GM12874 (cell line): Measurements from ENCODE around the gene VPS37B.

Source experiments
- TF ChIP-seq, protein P1 (sequence below): IDR thresholded peaks from 2 replicates; pipeline ENCODE4 v1.5.1; 2011; ENCODE audit warnings: low read depth, mild to moderate bottlenecking, control low read depth, low read length, moderate library complexity; ENCODE audit not compliant: insufficient read depth

VPS37B gene, protein sequence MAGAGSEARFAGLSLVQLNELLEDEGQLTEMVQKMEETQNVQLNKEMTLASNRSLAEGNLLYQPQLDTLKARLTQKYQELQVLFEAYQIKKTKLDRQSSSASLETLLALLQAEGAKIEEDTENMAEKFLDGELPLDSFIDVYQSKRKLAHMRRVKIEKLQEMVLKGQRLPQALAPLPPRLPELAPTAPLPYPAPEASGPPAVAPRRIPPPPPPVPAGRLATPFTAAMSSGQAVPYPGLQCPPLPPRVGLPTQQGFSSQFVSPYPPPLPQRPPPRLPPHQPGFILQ

DNA sequence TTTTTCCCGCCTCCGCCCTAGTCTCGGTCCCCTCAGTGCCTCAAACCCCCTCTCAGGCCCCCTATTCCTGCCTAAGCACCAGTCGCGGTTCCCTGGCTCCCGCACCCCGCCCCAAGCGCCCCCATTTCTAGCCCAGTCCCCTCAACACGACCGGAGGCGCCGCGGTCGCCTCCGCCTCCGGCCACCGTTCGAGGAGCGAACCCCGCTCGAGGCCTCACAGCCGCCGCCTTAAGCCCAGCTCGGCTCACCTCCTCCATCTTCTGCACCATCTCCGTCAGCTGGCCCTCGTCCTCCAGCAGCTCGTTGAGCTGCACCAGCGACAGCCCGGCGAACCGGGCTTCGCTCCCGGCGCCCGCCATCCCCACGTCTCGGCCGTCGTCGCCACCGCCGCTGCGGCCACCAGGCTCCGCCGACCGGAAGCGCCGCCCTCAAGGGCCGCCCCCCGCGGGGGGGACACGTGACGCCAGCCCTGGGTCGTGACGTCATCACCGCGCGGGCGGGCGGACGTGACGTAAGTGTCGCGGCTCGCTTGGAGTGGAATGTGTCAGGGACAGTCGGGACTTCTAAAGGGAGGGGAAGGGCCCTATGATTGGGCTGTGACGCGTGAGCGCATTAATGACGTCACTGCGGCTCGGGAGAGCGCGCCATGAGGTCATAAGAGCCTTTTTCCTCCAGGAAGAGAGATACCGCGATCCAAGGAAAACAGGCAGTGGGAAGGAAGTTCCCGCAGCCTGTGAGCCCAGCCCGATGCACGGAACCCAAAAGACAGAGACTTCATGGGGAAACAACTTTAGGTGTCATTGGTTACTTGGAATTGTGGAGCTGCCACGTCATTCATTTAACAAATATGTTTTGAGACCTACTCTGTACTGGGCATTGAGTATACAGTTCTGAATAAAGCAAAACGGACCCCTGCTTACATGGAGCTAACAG, at the start of gene VPS37B:
VPS37B (minus strand) TSS at position 421 of the 933 bp plus-strand sequence; CDS start at position 359, 62 bp downstream.
- TF ChIP-seq, protein P1, sequence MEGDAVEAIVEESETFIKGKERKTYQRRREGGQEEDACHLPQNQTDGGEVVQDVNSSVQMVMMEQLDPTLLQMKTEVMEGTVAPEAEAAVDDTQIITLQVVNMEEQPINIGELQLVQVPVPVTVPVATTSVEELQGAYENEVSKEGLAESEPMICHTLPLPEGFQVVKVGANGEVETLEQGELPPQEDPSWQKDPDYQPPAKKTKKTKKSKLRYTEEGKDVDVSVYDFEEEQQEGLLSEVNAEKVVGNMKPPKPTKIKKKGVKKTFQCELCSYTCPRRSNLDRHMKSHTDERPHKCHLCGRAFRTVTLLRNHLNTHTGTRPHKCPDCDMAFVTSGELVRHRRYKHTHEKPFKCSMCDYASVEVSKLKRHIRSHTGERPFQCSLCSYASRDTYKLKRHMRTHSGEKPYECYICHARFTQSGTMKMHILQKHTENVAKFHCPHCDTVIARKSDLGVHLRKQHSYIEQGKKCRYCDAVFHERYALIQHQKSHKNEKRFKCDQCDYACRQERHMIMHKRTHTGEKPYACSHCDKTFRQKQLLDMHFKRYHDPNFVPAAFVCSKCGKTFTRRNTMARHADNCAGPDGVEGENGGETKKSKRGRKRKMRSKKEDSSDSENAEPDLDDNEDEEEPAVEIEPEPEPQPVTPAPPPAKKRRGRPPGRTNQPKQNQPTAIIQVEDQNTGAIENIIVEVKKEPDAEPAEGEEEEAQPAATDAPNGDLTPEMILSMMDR, result no peak

DNA sequence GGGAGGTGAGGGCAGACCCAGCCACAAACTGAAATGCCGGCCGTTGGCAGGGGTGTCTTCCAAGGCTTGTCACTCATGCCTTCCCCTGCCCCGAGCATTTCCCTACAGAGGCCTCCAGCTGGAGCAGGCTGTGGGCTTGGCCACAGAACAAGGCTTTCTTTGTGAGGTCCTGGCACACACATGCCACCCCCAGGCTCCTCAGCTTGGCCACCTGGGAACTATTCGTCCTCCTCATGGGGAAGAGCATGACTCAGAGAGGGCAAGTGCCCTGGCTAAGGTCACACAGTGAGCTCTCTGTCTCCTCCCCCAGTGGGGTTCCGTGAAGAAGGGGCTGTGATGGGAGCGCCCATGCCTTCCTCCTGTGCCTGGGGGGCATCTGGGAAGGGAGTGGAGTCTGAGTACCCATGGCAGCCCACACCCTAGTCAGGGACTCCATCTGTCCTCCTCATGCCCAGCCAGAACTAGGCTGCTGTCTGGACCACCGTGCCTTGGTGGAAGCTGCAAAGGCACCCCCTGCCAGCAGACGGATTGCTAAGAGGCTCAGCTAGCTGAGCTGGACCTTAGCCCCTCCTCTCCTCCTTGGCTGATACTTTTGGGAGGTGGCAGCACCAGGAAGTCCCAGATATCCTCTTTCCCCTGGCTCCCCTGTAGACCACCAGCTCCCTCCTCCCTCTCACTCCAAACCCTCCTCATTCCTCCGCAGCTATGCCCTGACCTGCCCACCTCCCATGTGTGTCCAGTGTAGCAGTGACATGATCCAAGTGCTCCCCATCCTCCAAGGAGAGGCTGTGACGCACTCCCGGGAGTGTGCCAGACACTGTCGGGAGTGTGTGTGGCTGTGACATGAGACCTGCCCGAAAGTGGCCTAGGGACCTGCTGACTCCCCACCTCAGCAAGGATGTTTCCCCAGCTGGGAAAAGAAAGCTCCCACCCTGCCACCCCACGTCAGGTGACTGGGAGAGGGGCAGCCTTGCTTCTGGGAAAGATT, 49.0 kb upstream of the VPS37B start:
- TF ChIP-seq, protein P1, result no peak

DNA sequence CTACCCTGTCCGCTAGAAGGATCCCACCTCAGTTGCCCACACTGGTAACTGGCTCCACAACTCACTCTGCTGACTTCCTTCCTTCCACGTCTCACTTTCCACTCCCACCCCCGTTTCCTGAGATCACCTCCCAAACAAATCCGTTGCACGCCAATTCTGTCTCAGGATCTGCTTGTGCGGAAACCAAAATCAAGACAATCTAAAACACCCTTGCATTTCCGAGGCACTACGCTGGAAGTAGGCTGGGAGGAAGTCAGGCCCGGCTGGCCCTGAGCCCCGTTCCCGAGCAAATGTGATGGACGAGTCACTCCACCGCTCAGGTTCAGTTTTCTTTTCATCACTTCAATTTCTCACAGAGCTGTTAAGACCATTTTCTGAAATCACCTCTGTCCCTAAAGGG, 47.3 kb upstream of the VPS37B start:
- TF ChIP-seq, protein P1, result no peak

DNA sequence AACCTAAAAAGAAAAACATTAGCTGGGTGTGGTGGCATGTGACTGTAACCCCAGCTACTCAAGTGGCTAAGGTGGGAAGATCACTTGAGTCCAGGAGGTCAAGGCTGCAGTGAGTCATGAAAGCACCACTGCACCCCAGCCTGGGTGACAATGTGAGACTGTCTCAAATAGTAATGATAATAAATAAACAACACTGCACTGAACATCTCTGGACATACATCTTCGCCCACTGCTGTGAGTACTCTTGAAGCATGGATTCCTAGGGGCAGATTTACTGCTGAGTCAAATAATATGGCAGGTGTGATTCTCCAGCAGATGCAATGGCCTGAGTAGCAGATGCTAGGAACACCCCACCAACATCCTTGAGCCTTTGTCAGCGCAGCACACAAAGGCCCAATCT, 46.7 kb upstream of the VPS37B start:
- TF ChIP-seq, protein P1, result no peak

DNA sequence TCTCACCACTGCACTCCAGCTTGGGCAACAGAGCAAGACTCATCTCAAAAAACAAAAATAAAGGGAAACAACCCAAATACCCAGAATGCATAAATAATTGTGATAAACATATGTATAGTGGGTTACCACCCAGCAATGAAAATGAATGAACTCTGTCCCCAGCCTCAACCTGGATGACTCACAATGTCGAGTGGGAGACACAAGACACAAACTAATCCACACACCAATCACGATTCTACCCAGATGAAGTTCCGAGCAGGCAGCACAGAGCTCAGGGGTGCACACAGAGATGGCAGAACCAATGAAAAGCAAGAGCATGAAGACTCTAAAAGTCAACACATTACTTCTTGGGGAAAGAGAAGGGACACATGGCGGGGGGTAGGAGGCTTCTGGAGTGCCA, 43.2 kb upstream of the VPS37B start:
- TF ChIP-seq, protein P1, result no peak

DNA sequence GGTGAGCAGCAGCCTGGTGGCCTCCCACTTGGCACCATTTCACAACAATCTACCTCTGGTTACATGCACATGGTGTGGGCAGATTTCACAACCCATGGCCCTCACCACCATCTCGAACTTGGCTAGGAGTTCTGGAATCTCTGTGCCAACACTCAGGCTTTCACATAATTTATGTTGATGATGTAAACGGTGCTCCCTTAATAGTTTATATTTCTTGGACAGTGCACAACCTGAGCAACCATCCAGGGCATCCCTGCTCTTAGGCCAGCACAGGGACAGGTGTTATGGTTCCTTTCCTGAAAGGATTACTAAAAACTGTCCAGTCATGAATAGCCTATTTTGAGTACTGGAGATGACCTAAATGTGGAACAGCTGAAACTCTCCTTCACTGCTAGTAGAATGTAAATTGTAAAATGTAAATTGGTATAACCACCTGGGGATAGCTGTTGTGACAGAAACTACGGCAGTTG, 41.7 kb upstream of the VPS37B start:
- TF ChIP-seq, protein P1, result no peak
